GM19099 (cell line): ENCODE data around the gene SMURF1.

ENCODE experiments used
- POLR2A ChIP-seq: IDR thresholded peaks from 3 replicates; pipeline ENCODE4 v1.6.1; 2011; ENCODE audit warnings: low read depth; ENCODE audit not compliant: insufficient read length; ENCODE audit errors: extremely low read depth

Gene SMURF1

DNA sequence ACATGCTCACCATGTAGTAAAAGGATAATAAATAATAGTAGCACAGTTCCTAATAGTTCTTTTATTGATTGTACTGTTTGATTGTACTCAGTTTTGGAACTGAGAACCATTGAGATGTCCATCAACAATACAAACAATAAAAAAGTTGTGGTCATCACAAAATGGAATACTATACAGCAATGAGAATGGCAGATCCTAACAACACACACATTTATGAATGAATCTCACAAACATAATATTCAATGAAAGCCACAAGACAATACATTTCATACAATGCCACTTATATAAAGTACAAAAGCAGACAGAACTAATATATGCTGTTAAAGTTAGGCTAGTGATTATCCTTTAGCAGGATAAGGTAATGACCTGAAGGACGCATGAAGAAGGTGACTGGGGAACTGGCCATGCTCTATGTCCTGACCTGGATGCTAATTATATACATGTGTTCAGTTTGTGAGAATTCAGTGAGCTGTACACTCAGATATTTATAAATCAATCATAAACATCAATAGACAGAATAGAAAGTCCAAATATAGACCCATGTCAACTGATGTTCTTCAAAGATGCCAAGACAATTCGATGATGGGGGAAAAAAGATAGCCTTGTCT is 70.0 kb downstream of the SMURF1 start:
- TF ChIP-seq POLR2A, result no peak

DNA sequence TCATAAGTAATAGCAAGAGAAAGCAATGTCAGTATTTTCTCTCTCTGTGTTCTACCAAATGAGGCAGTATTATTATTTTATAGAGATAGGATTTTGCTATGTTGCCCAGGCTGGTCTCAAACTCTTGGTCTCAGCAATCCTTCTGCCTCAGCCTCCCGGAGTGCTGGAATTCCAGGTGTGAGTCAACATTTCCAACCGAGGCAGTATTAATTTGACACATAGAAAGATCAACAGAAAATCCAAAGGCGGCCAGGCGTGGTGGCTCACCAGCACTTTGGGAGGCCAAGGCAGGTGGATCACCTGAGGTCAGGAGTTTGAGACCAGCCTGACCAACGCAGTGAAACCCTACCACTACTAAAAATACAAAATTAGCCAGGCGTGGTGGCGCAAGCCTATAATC is 71.8 kb downstream of the SMURF1 start:
- no peak for TF ChIP-seq POLR2A

DNA sequence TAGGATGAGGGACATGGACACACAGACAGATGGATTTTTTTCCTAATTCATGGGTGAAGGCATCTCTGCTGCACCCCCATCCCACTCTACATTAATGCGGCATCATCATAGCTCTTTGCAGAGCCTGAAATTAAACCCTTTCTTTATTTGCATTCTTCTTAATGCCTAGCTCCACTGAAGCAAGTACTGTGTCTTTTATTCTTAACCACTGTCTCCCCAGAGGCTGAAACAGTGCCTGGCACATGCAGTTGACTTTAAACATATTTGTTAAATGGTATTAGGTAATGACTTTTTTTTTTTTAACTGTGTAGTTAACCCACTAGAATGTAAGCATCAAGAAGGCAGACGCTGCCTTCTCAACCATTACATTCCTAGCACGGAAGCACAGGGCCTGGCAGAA is 73.5 kb downstream of the SMURF1 start:
- TF ChIP-seq POLR2A, result no peak

DNA sequence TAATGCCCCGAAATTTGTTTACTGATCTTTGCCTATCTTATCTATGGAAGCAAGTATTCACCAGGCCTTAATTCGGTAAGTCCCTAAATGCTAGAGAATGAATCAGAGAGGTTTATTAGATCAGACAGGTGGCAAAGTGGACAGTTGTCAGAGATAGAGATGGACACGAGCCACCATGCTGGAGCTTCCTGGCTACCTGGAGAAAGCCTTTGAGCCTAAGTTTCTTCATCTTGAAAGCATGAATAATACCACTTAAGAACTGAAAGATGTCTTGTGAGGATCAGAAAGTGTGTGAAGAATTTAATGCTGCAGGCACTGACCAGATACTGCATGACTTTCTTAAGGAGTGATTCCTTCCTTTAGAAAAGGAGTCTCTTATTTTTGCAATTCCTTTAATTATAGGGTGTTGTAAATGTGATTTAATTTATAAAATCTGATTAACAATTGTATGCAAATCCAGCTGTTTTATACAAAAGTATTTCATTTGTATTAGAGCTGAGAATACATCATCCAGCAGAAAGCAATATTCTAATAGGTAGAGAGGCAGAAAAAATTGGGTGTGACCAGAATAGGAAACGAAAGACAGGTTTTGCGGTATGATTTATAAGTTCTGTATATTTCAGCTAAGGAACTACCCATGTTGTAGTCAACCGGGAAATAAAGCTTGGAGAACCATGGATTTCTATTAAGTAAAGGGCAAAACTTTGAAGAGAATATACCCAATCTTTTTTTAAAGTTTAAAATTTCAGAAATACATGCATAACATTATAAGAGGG is 82.7 kb downstream of the SMURF1 start:
- TF ChIP-seq POLR2A, result no peak

DNA sequence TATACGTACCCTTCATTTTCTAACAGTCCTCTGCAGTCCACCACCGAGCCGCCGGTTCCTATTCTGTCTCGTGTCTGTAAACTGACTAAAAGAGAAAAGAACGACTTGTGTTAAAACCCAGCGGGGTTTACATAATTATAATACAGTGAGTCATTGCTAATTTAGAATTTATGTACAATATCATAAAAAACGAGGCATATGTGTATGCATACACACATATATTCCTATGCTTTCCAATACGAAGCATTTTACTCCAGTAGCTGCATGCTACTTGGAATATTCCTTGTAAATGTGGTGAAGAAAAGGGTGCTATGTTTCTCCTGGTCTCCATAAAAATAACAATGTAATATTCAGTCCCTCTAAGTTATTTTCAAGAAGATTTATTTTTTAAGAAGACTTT is 89.1 kb downstream of the SMURF1 start:
- TF ChIP-seq POLR2A, result no peak

- no peak for TF ChIP-seq POLR2A
These were observed 92.9 kb downstream of the SMURF1 start for GRCh38 chr7:99050971-99051370.

DNA sequence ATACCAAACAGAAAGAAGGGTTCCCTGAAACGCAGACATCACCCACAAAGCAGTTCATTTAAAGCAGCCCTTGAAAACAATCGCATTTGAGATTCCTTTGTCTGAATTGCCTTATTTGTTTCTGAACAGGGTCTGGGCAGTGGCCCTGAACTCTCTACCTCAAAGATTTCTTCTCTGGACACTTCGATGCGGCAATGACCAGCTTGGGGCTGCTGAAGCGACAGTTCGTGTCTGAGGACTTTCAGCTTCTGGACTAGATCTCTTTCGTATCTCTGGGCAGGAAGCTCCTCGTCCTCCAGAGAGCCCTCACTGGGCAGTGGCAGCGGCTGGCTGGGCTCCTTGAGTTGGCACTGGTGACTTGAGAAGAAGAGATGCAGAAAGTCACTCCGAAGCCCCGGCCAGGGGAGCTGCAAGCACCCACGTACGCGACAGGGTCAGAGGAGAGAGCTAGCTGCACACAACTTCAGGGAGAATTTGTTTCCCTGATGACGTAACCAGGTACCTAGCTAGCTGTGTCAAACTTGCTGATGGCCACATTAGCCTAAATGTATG is 96.3 kb downstream of the SMURF1 start:
- no peak for TF ChIP-seq POLR2A

DNA sequence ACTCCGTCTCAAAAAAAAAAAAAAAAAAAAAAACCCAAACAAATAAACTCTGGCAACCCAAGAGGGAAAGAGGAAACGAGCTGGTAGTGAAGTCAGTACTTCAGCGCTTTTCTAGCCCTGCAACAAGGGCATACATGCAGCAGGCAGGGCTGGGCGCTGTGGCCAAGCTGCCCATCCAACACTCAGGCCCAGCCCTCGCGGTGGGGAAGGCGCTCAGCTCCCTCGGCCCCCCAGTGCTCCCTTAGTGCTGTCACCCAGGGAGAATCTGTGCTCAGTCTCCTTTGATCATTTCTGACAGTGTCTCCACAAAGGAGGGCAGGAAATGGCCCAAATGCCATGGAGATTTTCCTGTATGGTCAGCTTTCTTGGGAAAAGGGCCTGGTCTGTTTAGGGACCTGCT is 97.2 kb downstream of the SMURF1 start:
- no peak for TF ChIP-seq POLR2A

DNA sequence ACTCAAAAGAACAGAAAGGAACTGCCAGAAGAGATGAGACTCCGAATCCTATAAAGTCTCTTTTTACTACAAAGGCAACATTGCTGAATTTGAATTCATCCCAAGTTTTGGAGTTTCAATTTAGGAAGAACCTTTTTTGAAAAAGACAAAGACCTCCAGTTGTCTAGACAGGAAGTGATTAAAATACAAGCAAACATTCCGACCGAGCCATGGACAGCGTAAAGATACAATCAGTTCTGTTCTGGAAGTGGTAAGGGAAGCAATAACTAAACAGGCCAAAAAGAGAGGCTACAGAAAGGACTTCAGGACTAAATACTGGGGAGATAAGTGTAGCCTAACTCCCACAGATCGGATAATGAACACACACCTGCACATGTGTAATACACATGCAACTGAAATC is 101.0 kb downstream of the SMURF1 start:
- TF ChIP-seq POLR2A, result no peak

GRCh38 chr7:99041526-99041925 is 102.4 kb downstream of the SMURF1 start:
- no peak for TF ChIP-seq POLR2A

- TF ChIP-seq POLR2A, result no peak
These were observed 103.6 kb downstream of the SMURF1 start for GRCh38 chr7:99040104-99040958.

DNA sequence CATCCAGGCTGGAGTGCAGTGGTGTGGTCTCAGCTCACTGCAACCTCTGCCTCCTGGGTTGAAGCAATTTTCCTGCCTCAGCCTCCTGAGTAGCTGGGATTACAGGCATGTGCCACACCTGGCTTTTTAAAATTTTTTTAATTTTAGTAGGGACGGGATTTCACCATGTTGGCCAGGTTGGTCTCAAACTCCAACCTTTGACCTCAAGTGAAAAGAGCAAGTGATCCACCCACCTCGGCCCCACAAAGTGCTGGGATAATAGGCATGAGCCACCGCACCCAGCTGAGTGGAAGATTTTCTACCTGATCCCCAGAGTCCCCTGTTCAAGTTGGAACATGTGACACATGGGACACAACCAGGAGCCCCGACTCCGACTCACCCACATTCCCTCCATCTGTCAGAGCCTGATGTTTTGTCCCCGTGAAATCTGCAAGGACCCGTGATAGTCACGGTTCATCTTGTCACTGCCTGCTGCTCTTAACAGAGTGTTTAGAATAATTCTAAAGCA is 104.5 kb downstream of the SMURF1 start:
- no peak for TF ChIP-seq POLR2A

DNA sequence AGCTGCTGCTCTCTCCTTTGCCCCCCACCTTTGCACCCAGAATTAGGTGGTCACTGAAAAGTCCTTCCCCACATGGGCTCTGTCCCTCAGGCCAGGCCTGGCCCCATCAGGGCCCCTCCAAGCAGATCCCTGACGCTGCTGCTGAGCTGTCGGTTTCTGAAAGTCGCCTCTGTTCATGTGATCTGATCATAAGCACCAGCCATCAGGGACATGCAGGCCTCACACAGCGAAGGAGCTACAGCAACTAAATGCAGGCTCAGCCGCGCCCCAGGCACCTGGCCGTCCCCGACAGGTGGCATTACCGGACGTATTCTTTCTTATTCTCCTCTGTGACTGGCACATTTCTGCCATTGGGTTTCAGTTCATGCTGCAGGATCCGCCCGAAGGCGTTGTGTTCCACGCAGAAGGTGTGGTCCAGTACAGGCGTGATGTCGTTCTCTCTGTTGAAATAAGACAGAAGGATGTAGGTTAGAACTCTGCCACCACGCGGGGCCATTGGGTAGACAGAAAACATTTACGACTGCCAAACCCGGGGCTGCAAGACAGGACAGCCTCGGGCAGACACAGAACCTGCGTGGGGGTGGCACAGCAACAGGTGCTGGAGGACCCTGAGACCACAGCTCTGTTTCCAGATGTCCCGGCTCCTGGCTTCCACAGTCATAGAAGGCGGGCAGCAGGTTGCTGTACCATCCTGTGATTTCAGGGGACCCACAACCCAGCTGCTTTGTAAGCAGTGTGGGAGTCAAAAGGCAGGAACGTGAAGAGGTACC is 105.6 kb downstream of the SMURF1 start:
- no peak for TF ChIP-seq POLR2A

- no peak for TF ChIP-seq POLR2A
These were observed 106.5 kb downstream of the SMURF1 start for GRCh38 chr7:99037327-99037940.

DNA sequence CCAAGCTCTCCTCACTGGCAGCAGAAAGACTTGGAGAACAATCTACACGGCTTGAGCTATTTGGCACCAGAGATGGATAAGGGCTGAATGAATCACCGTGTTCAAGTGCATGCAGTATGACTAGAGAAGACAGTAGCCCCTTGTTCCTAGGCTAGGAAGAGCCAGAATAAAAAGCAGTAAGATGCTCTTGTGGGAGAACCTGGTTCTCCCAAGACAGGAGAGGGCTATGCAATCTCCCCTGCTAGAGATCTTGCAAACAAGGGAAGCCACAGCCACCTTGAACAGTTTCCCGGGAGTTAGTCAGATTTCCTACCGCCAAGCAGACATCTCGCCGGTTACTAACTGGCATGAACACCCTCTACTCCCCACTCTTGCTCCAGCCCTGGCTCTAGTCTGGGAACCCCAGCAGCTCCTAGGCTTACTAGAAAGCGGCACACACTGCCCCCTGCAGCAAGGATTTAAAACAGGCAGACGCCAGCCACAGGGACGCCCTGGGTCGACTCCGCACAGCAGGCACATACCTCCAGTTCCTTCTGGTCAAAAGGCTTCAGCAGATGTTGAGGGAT is 107.3 kb downstream of the SMURF1 start:
- no peak for TF ChIP-seq POLR2A
